Keratinocyte (primary cell): ENCODE measurements around the gene DAZL. TPM values are rescaled to one million over a fixed set of nuclear protein-coding genes. Genes with fewer than 3 reads are reported as not detected.

ENCODE experiments used
- DNase-seq: peaks from one replicate; pipeline ENCODE4 v3.0.0-alpha.2; 2011; ENCODE audit warnings: low read depth, missing footprints, low spot score
- FAIRE-seq: peaks from 2 replicates; lab custom pipeline; 2011; peaks lifted over from hg19 to GRCh38; lab: Jason Lieb, UNC
- H2AFZ ChIP-seq: 2 replicates; pipeline ENCODE4 v1.6.0; 2012; ENCODE audit warnings: low read length, control low read depth, inconsistent platforms; ENCODE audit not compliant: control insufficient read depth
- H3K27ac ChIP-seq: 2 replicates; pipeline ENCODE4 v1.5.1; 2011; ENCODE audit warnings: low read length; ENCODE audit not compliant: control insufficient read depth, insufficient read depth
- H3K27me3 ChIP-seq: 3 replicates; pipeline ENCODE4 v1.6.0; 2011; ENCODE audit warnings: low read length; ENCODE audit not compliant: control insufficient read depth, insufficient read depth; ENCODE audit errors: extremely low read depth
- H3K36me3 ChIP-seq, 2 experiments: 2 replicates in 1 of 2; 3 replicates in 1 of 2; pipeline ENCODE4 v1.5.1; 2011; ENCODE audit warnings: low read length in 2 of 2, mild to moderate bottlenecking in 1 of 2; ENCODE audit not compliant: control insufficient read depth in 2 of 2, insufficient read depth in 2 of 2; ENCODE audit errors: extremely low read depth in 1 of 2
- H3K4me1 ChIP-seq: 3 replicates; pipeline ENCODE4 v1.5.1; 2011; ENCODE audit warnings: low read length; ENCODE audit not compliant: control insufficient read depth, insufficient read depth; ENCODE audit errors: extremely low read depth
- H3K4me2 ChIP-seq: 3 replicates; pipeline ENCODE4 v1.6.0; 2011; ENCODE audit warnings: low read depth, low read length; ENCODE audit not compliant: control insufficient read depth, insufficient read depth; ENCODE audit errors: extremely low read depth
- H3K4me3 ChIP-seq, 3 experiments: fragments of 200-600 bp in 1 of 3; sonication (generic) in 1 of 3; 2 replicates in 2 of 3; 3 replicates in 1 of 3; pipeline ENCODE4 v1.5.1; 2011 to 2016; ENCODE audit warnings: low read length in 3 of 3, mild to moderate bottlenecking in 3 of 3, control low read depth in 2 of 3, inconsistent platforms in 1 of 3, low read depth in 1 of 3, mixed read lengths in 1 of 3, mixed run types in 1 of 3, moderate library complexity in 1 of 3; ENCODE audit not compliant: control insufficient read depth in 2 of 3, insufficient read depth in 2 of 3; ENCODE audit errors: extremely low read depth in 1 of 3
- H3K79me2 ChIP-seq: 2 replicates; pipeline ENCODE4 v1.6.0; 2012; ENCODE audit warnings: low read length; ENCODE audit not compliant: control insufficient read depth, insufficient read depth
- H3K9ac ChIP-seq: 3 replicates; pipeline ENCODE4 v1.6.0; 2011; ENCODE audit warnings: low read length; ENCODE audit not compliant: control insufficient read depth, insufficient read depth; ENCODE audit errors: extremely low read depth
- H3K9me1 ChIP-seq: 3 replicates; pipeline ENCODE4 v1.6.0; 2011; ENCODE audit warnings: low read length; ENCODE audit not compliant: control insufficient read depth, insufficient read depth; ENCODE audit errors: extremely low read depth
- H3K9me3 ChIP-seq: 2 replicates; pipeline ENCODE4 v1.5.1; 2012; ENCODE audit warnings: low read depth, low read length; ENCODE audit not compliant: control insufficient read depth
- H4K20me1 ChIP-seq: 3 replicates; pipeline ENCODE4 v1.6.0; 2011; ENCODE audit warnings: low read length; ENCODE audit not compliant: control insufficient read depth, insufficient read depth; ENCODE audit errors: extremely low read depth
- CTCF ChIP-seq, 3 experiments: IDR thresholded peaks in 1 of 3; conservative IDR thresholded peaks in 1 of 3; optimal IDR thresholded peaks in 1 of 3; 2 replicates in 2 of 3; 3 replicates in 1 of 3; pipeline versions ENCODE3 to v1.5.1; 2011; ENCODE audit warnings: low read length in 3 of 3, mild to moderate bottlenecking in 3 of 3, moderate library complexity in 2 of 3, control low read depth in 1 of 3, inconsistent platforms in 1 of 3; ENCODE audit not compliant: insufficient read depth in 2 of 3; ENCODE audit errors: extremely low read depth in 1 of 3
- EZH2 ChIP-seq: IDR thresholded peaks from one replicate; pipeline ENCODE4 v1.6.1; 2012; ENCODE audit warnings: inconsistent platforms, mild to moderate bottlenecking, low read length, moderate library complexity
- dilution Hi-C: fragments of 300-500 bp; cut with MboI; formaldehyde crosslinking; loops from one replicate; pipeline ENCODE4 v1.7.0; 2020; ENCODE audit warnings: low sequenced_read_pairs; ENCODE audit not compliant: extremely low pct_ligation_motif_present
- polyA plus RNA-seq, 5 experiments: library from polyadenylated mRNA; depleted of rRNA in 3 of 5; stranded (reverse) in 3 of 5; stranded (forward) in 1 of 5; unstranded in 1 of 5; fragments of >200 nt; gene quantifications; 1 replicate in 1 of 5; 2 replicates in 3 of 5; 3 replicates in 1 of 5; pipeline versions ENCODE4 v1.2.1 to v1.2.3, GENCODE V29; 2011 to 2012; ENCODE audit warnings: missing spikeins in 2 of 5, low read depth in 1 of 5, low replicate concordance in 1 of 5

DAZL gene
- polyA plus RNA-seq, 1 donor (not counting 4 experiments of a cell fraction or from before 2014, with no cell fraction given): not detected

GRCh38 chr3:16587047-16587680 is 18.1 kb downstream of the DAZL start:
- no peak overlapping the region for H3K4me3 ChIP-seq
- H3K9me3 ChIP-seq: no peaks in the 10 kb centered on the region
- no peak overlapping the region for H3K4me2 ChIP-seq
- no peaks in the 10 kb centered on the region for H4K20me1 ChIP-seq
- no peak overlapping the region for H3K27ac ChIP-seq
- no peaks in the 10 kb centered on the region for H3K4me1 ChIP-seq
- no peaks in the 10 kb centered on the region for H3K27me3 ChIP-seq
- no peak overlapping the region for H3K9ac ChIP-seq
- FAIRE-seq (no peak), DNase-seq (no peak)
- no peaks in the 10 kb centered on the region for H3K9me1 ChIP-seq
- dilution Hi-C loops: no loop called here
- no peak overlapping the region for H2AFZ ChIP-seq
- no peak for TF ChIP-seq EZH2
- TF ChIP-seq CTCF (optimal IDR thresholded peaks at IDR 0.05 in 1 of 3, IDR thresholded peaks at IDR 0.05 in 1 of 3, conservative IDR thresholded peaks at IDR 0.05 in 1 of 3; ENCODE audit: extremely low read depth in 1 of 3, insufficient read depth in 2 of 3, low read length in 3 of 3): no peak
- H3K36me3 ChIP-seq: no peaks in the 10 kb centered on the region
- H3K79me2 ChIP-seq: no peaks in the 10 kb centered on the region

DNA sequence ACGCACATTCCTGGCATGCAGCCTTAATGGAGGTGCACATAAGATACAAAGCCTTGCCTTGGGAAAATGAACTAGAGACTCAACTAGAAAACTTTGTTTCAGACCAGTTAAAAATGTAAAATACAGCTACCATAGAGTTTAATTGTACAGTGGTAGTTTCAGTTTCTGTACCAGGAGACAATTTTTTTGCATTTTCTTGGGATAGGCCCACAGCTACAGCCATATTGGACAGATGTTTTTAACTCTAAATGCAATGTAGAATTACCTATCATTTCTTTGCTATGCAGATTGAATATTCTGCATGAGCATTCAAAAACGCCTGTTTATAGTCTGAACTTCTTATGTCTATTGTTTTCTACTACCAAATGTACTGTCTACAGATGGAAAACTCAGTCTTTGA is 20.3 kb downstream of the DAZL start:
- no peaks in the 10 kb centered on the region for H4K20me1 ChIP-seq
- DNase-seq (no peak), FAIRE-seq (no peak)
- H3K4me1 ChIP-seq: no peaks in the 10 kb centered on the region
- no peaks in the 10 kb centered on the region for H3K27me3 ChIP-seq
- dilution Hi-C loops: no loop called here
- H3K79me2 ChIP-seq: no peaks in the 10 kb centered on the region
- H3K9me1 ChIP-seq: no peaks in the 10 kb centered on the region
- no peak overlapping the region for H3K4me2 ChIP-seq
- no peak overlapping the region for H3K27ac ChIP-seq
- no peaks in the 10 kb centered on the region for H3K9me3 ChIP-seq
- H2AFZ ChIP-seq: no peak overlapping the region
- TF ChIP-seq EZH2 (no peak), CTCF (optimal IDR thresholded peaks at IDR 0.05 in 1 of 3, IDR thresholded peaks at IDR 0.05 in 1 of 3, conservative IDR thresholded peaks at IDR 0.05 in 1 of 3; ENCODE audit: extremely low read depth in 1 of 3, insufficient read depth in 2 of 3, low read length in 3 of 3) (no peak)
- no peaks in the 10 kb centered on the region for H3K36me3 ChIP-seq
- no peak overlapping the region for H3K4me3 ChIP-seq
- no peak overlapping the region for H3K9ac ChIP-seq
